HCT116 (cell line): ENCODE measurements around the gene TMEM175. TPM values are rescaled to one million over a fixed set of nuclear protein-coding genes. Genes with fewer than 3 reads are reported as not detected.

ENCODE experiments used
- ATAC-seq: fragments of 200-7000 bp; cut with Tn5 transposase; 2 replicates; pipeline ENCODE4 v1.9.1; 2020; ENCODE audit warnings: mild to moderate bottlenecking, moderate library complexity
- BruUV-seq: library from RNA; stranded (reverse); fragments of 400-500 nt; replicated peaks from 2 replicates; lab custom pipeline; 2021; lab: Mats Ljungman, UMichigan
- CTCF ChIA-PET: fragments of 300-600 bp; sonication (Branson Sonifier 250); formaldehyde crosslinking; loops from one replicate; lab custom pipeline; 2021; ENCODE audit warnings: antibody characterized with exemption; lab: Charles Lee
- POLR2A ChIA-PET: fragments of 300-600, 350-600 bp; sonication (Branson Sonifier 250); formaldehyde crosslinking; loops from one replicate; lab custom pipeline; 2021; ENCODE audit warnings: antibody characterized with exemption; lab: Charles Lee
- RAD21 ChIA-PET, 2 experiments: fragments of 300-600 bp; sonication (Branson Sonifier 250); formaldehyde crosslinking; loops; one replicate each; lab custom pipeline; 2023; ENCODE audit warnings: low total read pairs in 2 of 2; ENCODE audit not compliant: uncharacterized antibody in 2 of 2, unreplicated experiment in 2 of 2, low non-redundant PET in 1 of 2; lab: Charles Lee
- DNase-seq: peaks from one replicate; pipeline ENCODE4 v3.0.0-alpha.2; 2010; ENCODE audit warnings: low read depth, low spot score
- H2AFZ ChIP-seq: fragments of 200-600 bp; shearing (Covaris generic), sonication (generic); 2 replicates; pipeline ENCODE4 v1.6.1; 2017; ENCODE audit warnings: low read depth, mixed run types, mixed read lengths, antibody characterized with exemption, low read length; ENCODE audit not compliant: poor library complexity, severe bottlenecking
- H3K27ac ChIP-seq: 2 replicates; pipeline ENCODE4 v1.5.1; 2012; ENCODE audit warnings: low read depth, low read length
- H3K27me3 ChIP-seq: fragments of 200-600 bp; sonication (generic); 2 replicates; pipeline ENCODE4 v1.6.1; 2016; ENCODE audit warnings: mixed run types, low read length, mixed read lengths; ENCODE audit not compliant: insufficient read depth
- H3K36me3 ChIP-seq, 2 experiments: fragments of 200-500 bp in 1 of 2; fragments of 200-600 bp in 1 of 2; sonication (Bioruptor generic) in 1 of 2; sonication (generic) in 1 of 2; 2 replicates each; pipeline versions ENCODE4 v1.5.1 to v1.6.1; 2014 to 2016; ENCODE audit warnings: low read length in 2 of 2, inconsistent platforms in 1 of 2, mixed read lengths in 1 of 2, mixed run types in 1 of 2; ENCODE audit not compliant: insufficient read depth in 2 of 2, control insufficient read depth in 1 of 2
- H3K4me1 ChIP-seq, 2 experiments: fragments of 200-600 bp in 1 of 2; sonication (generic) in 1 of 2; 2 replicates each; pipeline versions ENCODE4 v1.5.1 to v1.6.1; 2012 to 2017; ENCODE audit warnings: low read length in 2 of 2, inconsistent platforms in 1 of 2, mild to moderate bottlenecking in 1 of 2, mixed read lengths in 1 of 2, mixed run types in 1 of 2, moderate library complexity in 1 of 2; ENCODE audit not compliant: insufficient read depth in 2 of 2, control insufficient read depth in 1 of 2
- H3K4me2 ChIP-seq: fragments of 200-600 bp; sonication (generic); 2 replicates; pipeline ENCODE4 v1.6.1; 2017; ENCODE audit warnings: mixed run types, low read length, mixed read lengths
- H3K4me3 ChIP-seq, 2 experiments: fragments of 200-600 bp in 1 of 2; sonication (generic) in 1 of 2; replicated peaks in 1 of 2; 2 replicates each; pipeline ENCODE4 v1.5.1; 2011 to 2016; ENCODE audit warnings: low read length in 2 of 2, control low read depth in 1 of 2, low read depth in 1 of 2, mild to moderate bottlenecking in 1 of 2, mixed read lengths in 1 of 2, mixed run types in 1 of 2
- H3K79me2 ChIP-seq: fragments of 200-600 bp; sonication (generic); 2 replicates; pipeline ENCODE4 v1.6.1; 2017; ENCODE audit warnings: mild to moderate bottlenecking, mixed run types, low read length, moderate library complexity, mixed read lengths; ENCODE audit not compliant: insufficient read depth
- H3K9ac ChIP-seq: fragments of 200-600 bp; sonication (generic); 2 replicates; pipeline ENCODE4 v1.6.1; 2016; ENCODE audit warnings: low read length, mixed read lengths
- H3K9me2 ChIP-seq: fragments of 200-600 bp; sonication (generic), shearing (Covaris generic); 2 replicates; pipeline ENCODE4 v1.6.1; 2017; ENCODE audit warnings: mixed run types, mild to moderate bottlenecking, moderate library complexity; ENCODE audit not compliant: insufficient read depth
- H3K9me3 ChIP-seq, 2 experiments: fragments of 200-500 bp in 1 of 2; fragments of 200-600 bp in 1 of 2; sonication (Bioruptor generic) in 1 of 2; sonication (generic) in 1 of 2; 2 replicates each; pipeline ENCODE4 v1.6.1; 2014 to 2017; ENCODE audit warnings: low read length in 2 of 2, mixed read lengths in 2 of 2, inconsistent platforms in 1 of 2, low read depth in 1 of 2, mild to moderate bottlenecking in 1 of 2, mixed run types in 1 of 2, moderate library complexity in 1 of 2; ENCODE audit not compliant: control insufficient read depth in 1 of 2, insufficient read depth in 1 of 2
- H4K20me1 ChIP-seq: fragments of 200-600 bp; sonication (generic), shearing (Covaris generic); 2 replicates; pipeline ENCODE4 v1.6.1; 2017; ENCODE audit warnings: mixed run types, mild to moderate bottlenecking, moderate library complexity; ENCODE audit not compliant: insufficient read depth
- CBX3 ChIP-seq: IDR thresholded peaks from 2 replicates; pipeline ENCODE4 v1.6.1; 2012; ENCODE audit warnings: low read depth
- EGR1 ChIP-seq: IDR thresholded peaks from 2 replicates; pipeline ENCODE4 v1.6.1; 2012; ENCODE audit warnings: low read depth
- EZH2 ChIP-seq: fragments of 200-600 bp; sonication (generic); IDR thresholded peaks from 2 replicates; pipeline ENCODE4 v1.6.1; 2017; ENCODE audit warnings: antibody characterized with exemption, mixed run types
- EZH2phosphoT487 ChIP-seq: fragments of 200-600 bp; IDR thresholded peaks from 2 replicates; pipeline ENCODE4 v1.6.1; 2018; ENCODE audit warnings: antibody characterized with exemption, borderline replicate concordance
- SIN3A ChIP-seq: IDR thresholded peaks from 2 replicates; pipeline ENCODE4 v1.6.1; 2012; ENCODE audit warnings: low read depth
- YY1 ChIP-seq: IDR thresholded peaks from 2 replicates; pipeline ENCODE4 v1.6.1; 2011; ENCODE audit warnings: low read length, low read depth, moderate library complexity, mild to moderate bottlenecking; ENCODE audit not compliant: insufficient replicate concordance; ENCODE audit errors: extremely low read depth
- ZBTB33 ChIP-seq: IDR thresholded peaks from 2 replicates; pipeline ENCODE4 v1.6.1; 2011; ENCODE audit warnings: mild to moderate bottlenecking, low read length, moderate library complexity; ENCODE audit not compliant: insufficient replicate concordance; ENCODE audit errors: extremely low read depth
- ZFX ChIP-seq: fragments of 450-650 bp; IDR thresholded peaks from 2 replicates; pipeline ENCODE4 v1.6.1; 2017
- intact Hi-C: fragments of 100-400 bp; cut with micrococcal nuclease; formaldehyde crosslinking; loops from 2 replicates; pipeline ENCODE4 v1.10.0; 2022
- total RNA-seq: library from RNA; stranded (reverse); gene quantifications from one replicate; pipeline ENCODE4 v1.2.1, GENCODE V29; 2021; ENCODE audit not compliant: unreplicated experiment
- TF ChIP-seq, protein P1 (sequence below): IDR thresholded peaks from 2 replicates; pipeline ENCODE4 v1.6.1; 2012

Gene TMEM175
- total RNA-seq, 1 experiment from 2014 or later, result 17.5 TPM

DNA sequence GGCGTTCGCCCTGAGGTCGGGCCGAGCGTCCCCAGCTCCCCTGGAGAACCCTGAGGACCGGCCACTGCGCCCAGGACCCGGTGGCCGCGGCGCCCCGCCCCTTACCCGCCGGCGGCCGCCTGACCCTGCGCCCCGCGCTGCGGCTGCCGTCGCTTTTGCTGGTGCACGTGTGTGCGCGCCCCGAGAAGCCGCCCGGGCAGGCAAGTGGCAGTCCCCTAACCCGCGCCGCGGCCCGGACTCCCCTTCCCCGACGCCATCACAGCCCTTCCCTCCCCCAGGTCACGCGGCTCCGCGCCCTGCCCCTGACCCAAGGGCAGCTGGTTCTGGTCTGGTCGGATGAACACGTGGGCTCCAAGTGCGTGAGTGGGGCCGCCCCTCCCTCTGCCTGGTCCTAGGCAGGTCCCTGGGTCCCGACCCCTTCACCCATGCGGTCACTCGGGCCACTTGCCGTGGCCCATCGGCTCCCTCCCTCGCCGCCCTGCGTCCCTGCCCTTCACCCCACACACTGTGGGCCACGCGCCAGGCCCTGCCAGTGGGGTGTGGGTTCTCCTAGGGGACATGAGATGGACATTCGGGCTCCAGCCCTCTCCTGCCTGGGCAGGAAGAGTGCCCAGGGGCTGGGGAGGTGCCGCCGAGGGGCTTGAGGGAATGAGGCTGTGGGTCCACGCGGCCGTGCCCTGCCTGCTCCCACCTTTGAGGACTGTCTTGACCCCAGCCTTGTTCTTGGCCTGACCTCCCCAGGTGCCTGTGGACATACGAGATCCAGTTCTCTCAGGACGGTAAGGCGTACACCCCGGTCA lies 71.2 kb downstream of the TMEM175 start:
- TF ChIP-seq EZH2phosphoT487 (no peak), EGR1 (no peak), YY1 (no peak), CBX3 (no peak), ZFX (no peak)
- TF ChIP-seq, protein P1, sequence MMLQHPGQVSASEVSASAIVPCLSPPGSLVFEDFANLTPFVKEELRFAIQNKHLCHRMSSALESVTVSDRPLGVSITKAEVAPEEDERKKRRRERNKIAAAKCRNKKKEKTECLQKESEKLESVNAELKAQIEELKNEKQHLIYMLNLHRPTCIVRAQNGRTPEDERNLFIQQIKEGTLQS, result no peak
- Histone ChIP-seq H3K4me1 (peaks cover 0 to 10% of the 10 kb centered on the region in 2 experiments; a peak in 2 of 4 replicates), H4K20me1 (no peaks in the 10 kb centered on the region), H2AFZ (no peak overlapping the region), H3K27ac (no peak overlapping the region), H3K27me3 (no peaks in the 10 kb centered on the region), H3K9ac (no peak overlapping the region), H3K4me2 (no peak overlapping the region), H3K36me3 (no peaks in the 10 kb centered on the region), H3K79me2 (no peaks in the 10 kb centered on the region), H3K4me3 (no peak overlapping the region), H3K9me3 (no peaks in the 10 kb centered on the region), H3K9me2 (no peaks in the 10 kb centered on the region)
- ChIA-PET POLR2A (no interaction called here), RAD21 (no interaction called here), CTCF (no interaction called here)
- DNase-seq, result no peak
- intact Hi-C loops, result no loop called here
- ATAC-seq, result no peak
- no TSS peak for BruUV-seq

- Histone ChIP-seq H3K79me2 (no peaks in the 10 kb centered on the region), H2AFZ (no peak overlapping the region), H3K4me1 (peaks cover 2 to 12% of the 10 kb centered on the region in 2 experiments; a peak in 3 of 4 replicates), H4K20me1 (no peaks in the 10 kb centered on the region), H3K9ac (no peak overlapping the region), H3K27ac (no peak overlapping the region), H3K4me3 (no peak overlapping the region), H3K27me3 (no peaks in the 10 kb centered on the region), H3K9me2 (no peaks in the 10 kb centered on the region), H3K9me3 (no peaks in the 10 kb centered on the region), H3K36me3 (no peaks in the 10 kb centered on the region), H3K4me2 (no peak overlapping the region)
- POLR2A ChIA-PET, result no interaction called here
- RAD21 ChIA-PET, result no interaction called here
- no peak for ATAC-seq
- CTCF ChIA-PET, result no interaction called here
- TF ChIP-seq EZH2 (no peak), SIN3A (no peak), YY1 (no peak), ZBTB33 (no peak)
- BruUV-seq, result no TSS peak
- DNase-seq, result no peak
- intact Hi-C loops, result no loop called here
Measured at GRCh38 chr4:1004071-1004418, 71.8 kb downstream of the TMEM175 start.
